SK-N-SH treated with all-trans-retinoic acid at 6 μM for 48 hours (cell line): Measurements from ENCODE around the gene HOOK1.

Source experiments
- CREB5 ChIP-seq: fragments of 250-450 bp; sonication (Bioruptor Pico); IDR thresholded peaks from 2 replicates; pipeline ENCODE4 v1.5.1; 2020; ENCODE audit warnings: low read depth, mild to moderate bottlenecking, moderate library complexity
- POU6F1 ChIP-seq: fragments of 250-450 bp; sonication (Bioruptor Pico); IDR thresholded peaks from 2 replicates; pipeline ENCODE4 v1.8.0; 2021; ENCODE audit warnings: low read depth, mild to moderate bottlenecking, moderate library complexity, borderline replicate concordance
- TOX ChIP-seq: fragments of 250-450 bp; sonication (Bioruptor Pico); IDR thresholded peaks from 2 replicates; pipeline ENCODE4 v1.8.0; 2021; ENCODE audit warnings: mild to moderate bottlenecking, moderate library complexity, borderline replicate concordance
- ZFP30 ChIP-seq: fragments of 450-650 bp; formaldehyde crosslinking; IDR thresholded peaks from 2 replicates; pipeline ENCODE4 v1.5.0; 2022; ENCODE audit warnings: mild to moderate bottlenecking, moderate library complexity
- ZNF70 ChIP-seq: fragments of 450-650 bp; formaldehyde crosslinking; IDR thresholded peaks from 2 replicates; pipeline ENCODE4 v1.5.0; 2020; ENCODE audit warnings: mild to moderate bottlenecking, moderate library complexity
- ZNF8 ChIP-seq: fragments of 450-650 bp; formaldehyde crosslinking; IDR thresholded peaks from 2 replicates; pipeline ENCODE4 v1.5.0; 2020; ENCODE audit warnings: mild to moderate bottlenecking, moderate library complexity

GRCh38 chr1:59803458-59804038, 11.2 kb upstream of the HOOK1 start:
- TF ChIP-seq TOX (CRISPR knock-in tag) (no peak), ZNF70 (CRISPR knock-in tag) (no peak), CREB5 (CRISPR knock-in tag) (no peak), ZNF8 (no peak), ZFP30 (CRISPR knock-in tag) (no peak), POU6F1 (CRISPR knock-in tag) (no peak)
